Activated CD4-positive, alpha-beta T cell treated with anti-CD3 and anti-CD28 coated beads for 4 hours (primary cell): Measurements from ENCODE around the gene ANK3.

Source experiments
- DNase-seq, 2 donors: peaks; one replicate each; pipeline ENCODE4 v3.0.0-alpha.2; 2020

ANK3 gene

DNA sequence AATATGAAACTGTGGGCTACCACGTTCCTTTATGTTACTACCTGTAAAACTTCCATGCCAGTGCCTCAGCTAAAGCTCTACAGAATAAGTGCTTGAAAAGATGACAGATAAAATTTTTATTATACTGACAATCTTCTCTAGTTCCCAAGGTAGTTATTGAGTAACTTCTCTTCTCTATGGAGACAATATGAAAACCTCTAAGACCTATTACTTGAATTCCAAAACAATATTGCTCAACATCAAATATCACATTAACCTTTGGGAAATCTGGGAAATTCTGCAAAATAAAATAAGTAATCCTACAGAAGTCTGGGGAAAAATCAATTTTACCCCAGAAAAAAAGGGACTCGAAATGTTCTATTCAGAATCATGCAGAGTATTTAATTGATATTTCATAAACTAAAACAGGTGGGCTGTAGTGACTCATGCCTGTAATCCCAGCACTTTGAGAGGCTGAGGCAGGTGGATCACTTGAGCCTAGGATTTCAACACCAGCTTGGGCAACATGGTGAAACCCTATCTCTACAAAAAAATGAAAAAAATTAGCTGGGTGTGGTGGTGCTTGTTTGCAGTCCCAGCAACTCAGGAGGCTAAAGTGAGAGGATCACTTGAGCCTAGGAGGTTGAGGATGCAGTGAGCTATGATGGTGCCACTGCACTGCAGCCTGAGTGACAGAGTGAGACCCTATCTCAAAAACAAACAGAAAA is 23.8 kb upstream of the ANK3 start:
- no peak for DNase-seq

- DNase-seq = no peak
Measured at GRCh38 chr10:60410970-60411369, 21.3 kb upstream of the ANK3 start.

DNA sequence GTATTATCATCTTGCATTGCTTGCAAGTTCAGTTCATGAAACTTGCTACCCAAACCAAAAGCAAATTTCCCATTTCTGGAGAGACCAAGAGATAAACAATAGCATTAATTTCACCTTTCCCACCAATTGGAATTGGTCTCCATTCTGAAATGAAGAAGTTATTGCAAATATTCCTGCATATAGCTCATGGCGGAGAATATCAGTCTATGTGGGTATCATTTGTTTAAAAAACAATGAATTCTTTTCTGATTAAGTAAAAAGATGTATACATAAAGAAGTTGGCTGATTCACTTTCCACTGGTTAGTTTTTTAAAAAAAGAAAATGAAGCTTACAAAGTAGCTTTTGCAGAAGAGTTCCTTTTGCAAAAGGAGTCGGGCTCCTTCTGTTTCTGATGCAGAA is 19.5 kb upstream of the ANK3 start:
- DNase-seq = no peak

DNA sequence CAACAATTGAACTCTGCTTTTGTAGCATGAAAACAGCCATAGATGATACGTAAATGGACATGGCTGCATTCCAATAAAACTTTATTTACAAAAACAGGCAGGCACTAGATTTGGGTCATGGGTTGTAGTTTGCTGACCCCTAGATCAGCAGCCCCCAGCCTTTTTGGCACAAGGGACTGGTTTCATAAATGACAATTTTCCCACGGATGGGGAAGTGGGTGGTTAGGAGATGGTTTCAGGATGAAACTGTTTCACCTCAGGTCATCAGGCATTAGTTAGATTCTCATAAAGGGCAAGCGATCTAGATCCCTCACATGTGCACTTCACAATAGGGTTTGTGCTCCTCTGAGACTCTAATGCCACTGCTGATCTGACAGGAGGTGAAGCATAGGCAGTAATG is 16.5 kb upstream of the ANK3 start:
- no peak for DNase-seq

- no peak for DNase-seq
Measured at GRCh38 chr10:60405172-60405571, 15.5 kb upstream of the ANK3 start.

GRCh38 chr10:60403168-60403873 is 13.6 kb upstream of the ANK3 start:
- no peak for DNase-seq

- no peak for DNase-seq
Measured at GRCh38 chr10:60400366-60400765, 10.7 kb upstream of the ANK3 start.

DNA sequence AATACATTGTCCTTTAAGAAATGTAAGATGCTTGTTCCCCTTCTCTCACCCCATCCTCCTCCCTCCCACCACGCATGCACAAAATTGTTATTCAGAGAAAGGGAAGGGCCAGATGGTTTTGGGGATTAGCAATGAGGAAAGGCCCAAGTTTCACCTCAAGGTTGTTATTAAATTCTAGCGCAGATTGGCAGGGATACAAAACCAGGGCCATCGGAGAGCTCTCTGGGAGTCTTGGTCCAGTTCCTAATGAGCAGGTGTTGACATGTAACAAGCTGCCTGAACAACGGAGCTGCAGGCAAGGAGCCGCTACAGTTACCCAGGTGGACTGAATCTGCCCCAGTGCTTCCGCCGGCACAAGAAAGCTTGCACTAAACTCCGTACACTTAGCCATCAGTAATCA is 9.7 kb upstream of the ANK3 start:
- no peak for DNase-seq

DNA sequence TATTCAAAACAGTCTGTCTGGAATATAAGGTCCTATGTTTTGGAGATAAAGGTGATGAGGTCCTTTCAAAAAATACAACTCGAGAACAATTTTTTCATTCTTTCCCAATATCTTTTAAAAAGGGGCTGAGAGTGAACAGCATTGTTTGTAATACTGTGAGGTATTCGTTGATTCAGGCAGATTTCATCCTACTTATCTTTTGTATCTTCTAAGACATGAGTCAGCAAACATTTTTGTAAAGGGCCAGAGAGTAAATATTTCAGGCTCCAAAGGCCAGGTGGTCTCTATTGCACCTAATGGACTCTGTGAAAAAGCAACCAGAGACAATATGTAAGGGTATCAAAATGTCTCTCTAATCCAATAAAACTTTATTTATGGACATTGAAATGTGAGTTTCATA is 8.1 kb upstream of the ANK3 start:
- no peak for DNase-seq

GRCh38 chr10:60396766-60397165 is 7.1 kb upstream of the ANK3 start:
- DNase-seq = no peak

- no peak for DNase-seq
Measured at GRCh38 chr10:60395711-60396110, 6.0 kb upstream of the ANK3 start.

- DNase-seq = no peak
Measured at GRCh38 chr10:60394446-60394845, 4.8 kb upstream of the ANK3 start.

DNA sequence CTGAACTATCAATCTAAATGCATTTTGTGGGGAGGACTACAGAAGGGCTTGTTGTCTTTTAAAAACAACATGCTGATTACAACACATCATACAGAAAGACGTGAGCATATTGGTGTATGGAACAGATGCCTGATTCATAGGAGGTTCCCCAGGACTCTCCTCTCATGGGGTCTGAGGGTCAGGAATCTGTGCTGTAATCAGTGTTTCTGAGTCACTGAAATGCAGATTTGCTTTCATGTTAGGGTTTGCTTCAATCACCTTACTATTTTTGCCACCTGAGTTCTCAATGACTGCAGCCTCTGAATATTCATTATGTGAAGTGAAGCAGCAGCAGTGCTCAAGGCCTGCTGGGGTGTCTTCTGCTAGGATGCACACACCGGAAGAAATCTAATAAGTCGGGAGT is 550 bp upstream of the ANK3 start:
- DNase-seq = no peak

DNA sequence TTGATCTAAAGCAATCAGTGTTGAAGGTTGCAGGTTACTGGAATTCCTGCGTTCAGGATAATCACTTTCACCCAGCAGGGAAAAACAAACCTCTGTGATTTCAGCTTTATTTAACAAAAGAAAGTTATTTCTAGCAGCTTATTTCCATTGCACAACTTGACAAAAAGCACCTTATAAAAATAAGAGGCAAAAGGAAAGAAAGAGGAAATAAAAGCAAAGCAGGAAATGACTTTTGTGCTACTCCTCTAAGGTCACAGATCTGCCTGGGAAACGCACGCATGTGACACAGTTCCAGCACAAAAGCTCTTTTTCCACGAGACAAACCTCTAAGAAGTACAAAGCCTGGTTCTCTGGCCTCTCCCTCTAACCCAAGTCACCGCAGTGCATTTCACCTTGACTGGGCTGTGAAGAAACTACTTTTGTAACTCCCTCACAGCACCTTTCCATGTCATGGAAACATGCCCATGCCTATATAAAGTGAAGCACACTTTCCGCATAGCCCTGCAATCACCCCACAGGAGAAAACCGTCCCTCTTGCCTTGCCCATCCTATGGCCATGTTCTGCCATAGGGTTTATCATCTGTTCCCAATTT is 870 bp downstream of the ANK3 start:
- no peak for DNase-seq

DNA sequence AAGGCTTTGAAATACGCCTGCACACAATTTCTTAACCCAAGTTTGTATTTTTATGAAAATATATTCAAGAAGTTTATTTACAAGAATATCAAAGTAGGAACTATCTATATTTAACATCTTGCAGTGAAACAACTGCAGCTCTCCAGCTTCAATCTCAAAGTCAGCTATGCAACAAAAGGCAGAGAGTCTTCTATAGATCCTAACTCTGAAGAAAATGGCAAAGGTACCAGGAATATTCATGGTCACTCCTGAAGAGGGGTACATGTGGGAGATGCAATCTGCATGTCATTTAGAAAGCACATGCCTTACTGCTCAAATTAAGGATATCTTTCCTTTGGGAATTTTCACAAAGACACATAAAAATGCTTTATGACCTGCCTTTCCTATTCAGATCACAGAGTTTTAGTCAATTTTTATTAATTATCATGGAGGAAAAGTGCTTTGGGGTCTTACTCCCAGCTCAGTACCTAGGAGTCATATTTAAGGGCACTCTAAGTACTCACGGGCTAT is 1.5 kb downstream of the ANK3 start:
- no peak for DNase-seq

DNA sequence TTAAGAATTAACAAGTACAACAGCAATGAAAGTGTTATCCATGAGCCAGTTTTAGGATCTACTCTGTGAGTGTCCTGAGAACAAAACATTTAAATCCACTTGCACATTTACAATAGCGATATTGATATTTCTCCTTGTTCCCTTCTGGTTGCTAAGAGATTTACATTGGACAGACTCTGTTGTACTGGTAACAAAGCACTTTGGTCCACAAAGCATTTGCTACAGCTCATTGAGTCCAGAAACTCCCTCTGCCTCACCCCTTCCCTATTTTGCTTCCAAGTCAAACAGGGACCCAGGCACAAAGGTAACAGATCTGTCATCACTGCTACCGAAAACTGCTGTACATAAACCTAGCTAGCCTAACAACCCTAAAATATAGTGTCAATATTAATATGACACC is 2.1 kb downstream of the ANK3 start:
- DNase-seq = no peak

DNA sequence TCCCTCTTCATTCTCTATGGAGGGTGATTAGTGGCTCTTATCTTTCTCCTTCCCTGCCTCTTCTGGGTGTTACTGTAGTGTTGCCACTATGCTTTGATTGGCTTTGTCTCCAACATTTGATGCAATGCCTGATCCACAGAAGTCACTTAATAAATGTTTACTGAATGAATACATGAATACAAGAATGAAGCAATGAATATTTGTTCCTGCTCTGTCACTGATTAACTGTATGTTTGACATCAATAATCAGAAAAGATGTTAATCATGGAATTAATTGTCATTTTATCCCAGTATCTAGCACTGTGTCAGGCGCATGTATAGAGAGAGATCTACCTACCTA is 4.3 kb downstream of the ANK3 start:
- DNase-seq = no peak

DNA sequence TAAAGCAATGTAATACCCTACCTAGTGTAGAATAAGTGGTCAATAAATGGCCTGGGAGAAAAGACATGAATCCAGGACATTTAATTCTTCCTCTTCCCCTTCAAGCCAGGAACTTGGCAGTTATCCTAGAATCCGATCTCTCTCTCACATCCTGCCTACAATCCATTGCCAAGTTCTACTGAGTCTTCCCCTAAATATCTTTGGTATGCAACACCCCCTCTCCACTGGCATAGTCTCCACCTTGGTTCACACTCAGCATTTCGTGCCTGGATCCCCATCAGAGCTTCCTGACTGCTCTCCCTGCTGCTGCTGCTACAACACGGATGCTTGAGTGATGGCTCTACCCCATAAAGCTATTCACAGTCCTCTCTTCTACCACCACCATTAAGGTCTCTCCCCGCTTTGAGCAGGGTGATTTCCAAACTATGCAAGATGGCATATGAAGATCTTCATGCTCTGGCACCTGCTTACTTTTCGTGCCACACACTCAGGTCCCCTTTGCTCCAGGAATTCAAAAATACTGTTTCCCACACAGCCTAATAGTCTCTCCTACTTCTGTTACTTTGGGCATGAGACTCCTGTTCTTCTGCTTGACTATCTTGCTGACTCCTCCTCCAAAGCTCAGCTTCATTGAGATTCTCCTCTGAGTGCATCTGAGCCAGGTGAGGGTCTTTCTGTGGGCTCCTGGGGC is 4.8 kb downstream of the ANK3 start:
- no peak for DNase-seq

DNA sequence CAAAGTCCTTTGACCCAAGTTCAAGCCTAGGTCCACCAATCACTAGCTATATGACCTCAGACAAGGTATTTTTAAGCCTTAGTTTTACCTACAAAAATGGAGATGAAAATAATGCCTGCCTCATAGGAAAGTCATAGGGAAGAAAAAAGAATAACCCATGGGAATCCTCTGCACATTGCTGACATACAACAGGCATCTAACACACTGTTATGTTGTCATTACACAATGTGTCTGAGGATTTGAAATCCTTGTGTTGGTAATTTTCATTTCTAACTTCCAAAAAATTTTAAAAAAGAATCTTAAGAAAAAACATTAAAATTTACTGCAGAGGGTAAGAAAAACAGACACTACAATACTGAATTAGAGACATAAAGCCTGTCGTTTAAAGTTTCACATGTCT is 5.7 kb downstream of the ANK3 start:
- no peak for DNase-seq

- no peak for DNase-seq
Measured at GRCh38 chr10:60382946-60383681, 6.6 kb downstream of the ANK3 start.

GRCh38 chr10:60380781-60381180 is 8.9 kb downstream of the ANK3 start:
- no peak for DNase-seq

GRCh38 chr10:60377955-60378354 is 11.7 kb downstream of the ANK3 start:
- no peak for DNase-seq

- DNase-seq = no peak
Measured at GRCh38 chr10:60377042-60377352, 12.7 kb downstream of the ANK3 start.
